GM10248 (cell line): ENCODE measurements around the gene HDHD5.

Experiments
- CTCF ChIA-PET: fragments of 300-600 bp; sonication (Branson Sonifier 250); formaldehyde crosslinking; extraction: SDS; loops from one replicate; lab custom pipeline; 2021; ENCODE audit warnings: antibody characterized with exemption; lab: Yijun Ruan, JAX
- POLR2A ChIA-PET: fragments of 350-650 bp; sonication (Branson Sonifier 250); formaldehyde crosslinking; extraction: SDS; loops from one replicate; lab custom pipeline; 2020; ENCODE audit warnings: antibody characterized with exemption; lab: Yijun Ruan, JAX
- DNase-seq: peaks from one replicate; pipeline ENCODE4 v3.0.0; 2012; ENCODE audit errors: extremely low spot score
- CTCF ChIP-seq: IDR thresholded peaks from 2 replicates; pipeline ENCODE4 v1.5.1; 2012; ENCODE audit warnings: mild to moderate bottlenecking, low read depth; ENCODE audit errors: extremely low read depth, missing control alignments, control extremely low read depth

Gene HDHD5

GRCh38 chr22:17145021-17145680 is 13.9 kb downstream of the HDHD5 start:
- no peak for DNase-seq
- no peak for TF ChIP-seq CTCF
- ChIA-PET POLR2A (no interaction called here), CTCF (interaction anchor here (0.9 to 3.3 kb wide), 4 partner anchors 10 to 29 kb away, joined by 3 to 19 read pairs (median 4); no protein-coding TSS in a partner anchor)

- POLR2A ChIA-PET, result interaction anchor here (0.7 kb wide), 1 partner anchor 451 kb away, joined by 3 read pairs; no protein-coding TSS in a partner anchor
- CTCF ChIA-PET, result interaction anchor here (1.1 to 3.3 kb wide), 6 partner anchors 11 to 28 kb away, joined by 3 to 19 read pairs (median 4); no protein-coding TSS in a partner anchor
- TF ChIP-seq CTCF, result no peak
- DNase-seq, result no peak
Measured at GRCh38 chr22:17143826-17144225, 15.3 kb downstream of the HDHD5 start.

- no peak for TF ChIP-seq CTCF
- ChIA-PET CTCF (interaction anchor here (1.1 to 3.3 kb wide), 3 partner anchors 11 to 29 kb away, joined by 3 to 19 read pairs (median 8); no protein-coding TSS in a partner anchor), POLR2A (no interaction called here)
- DNase-seq, result no peak
Measured at GRCh38 chr22:17143101-17143500, 16.0 kb downstream of the HDHD5 start.

- ChIA-PET POLR2A (no interaction called here), CTCF (interaction anchor here (1.2 to 4.1 kb wide), 4 partner anchors 9 to 45 kb away, joined by 3 to 18 read pairs (median 6); no protein-coding TSS in a partner anchor)
- no peak for DNase-seq
- TF ChIP-seq CTCF, result no peak
Measured at GRCh38 chr22:17140826-17141766, 18.0 kb downstream of the HDHD5 start.

- POLR2A ChIA-PET, result no interaction called here
- no peak for DNase-seq
- TF ChIP-seq CTCF, result no peak
- CTCF ChIA-PET, result interaction anchor here (4.1 kb wide), 1 partner anchor 32 kb away, joined by 18 read pairs; no protein-coding TSS in a partner anchor
Measured at GRCh38 chr22:17140022-17140421, 19.1 kb downstream of the HDHD5 start.

- DNase-seq, result no peak
- CTCF ChIA-PET, result interaction anchor here (1.5 to 4.1 kb wide), 3 partner anchors 10 to 33 kb away, joined by 5 to 18 read pairs (median 8); no protein-coding TSS in a partner anchor
- TF ChIP-seq CTCF, result no peak
- POLR2A ChIA-PET, result no interaction called here
Measured at GRCh38 chr22:17138513-17138912, 20.6 kb downstream of the HDHD5 start.
